ENCODE data around the gene MRPL40.
A peak's percentile ranks its signal among the peaks of the same experiment; 100 is the strongest.

The MRPL40 gene

DNA sequence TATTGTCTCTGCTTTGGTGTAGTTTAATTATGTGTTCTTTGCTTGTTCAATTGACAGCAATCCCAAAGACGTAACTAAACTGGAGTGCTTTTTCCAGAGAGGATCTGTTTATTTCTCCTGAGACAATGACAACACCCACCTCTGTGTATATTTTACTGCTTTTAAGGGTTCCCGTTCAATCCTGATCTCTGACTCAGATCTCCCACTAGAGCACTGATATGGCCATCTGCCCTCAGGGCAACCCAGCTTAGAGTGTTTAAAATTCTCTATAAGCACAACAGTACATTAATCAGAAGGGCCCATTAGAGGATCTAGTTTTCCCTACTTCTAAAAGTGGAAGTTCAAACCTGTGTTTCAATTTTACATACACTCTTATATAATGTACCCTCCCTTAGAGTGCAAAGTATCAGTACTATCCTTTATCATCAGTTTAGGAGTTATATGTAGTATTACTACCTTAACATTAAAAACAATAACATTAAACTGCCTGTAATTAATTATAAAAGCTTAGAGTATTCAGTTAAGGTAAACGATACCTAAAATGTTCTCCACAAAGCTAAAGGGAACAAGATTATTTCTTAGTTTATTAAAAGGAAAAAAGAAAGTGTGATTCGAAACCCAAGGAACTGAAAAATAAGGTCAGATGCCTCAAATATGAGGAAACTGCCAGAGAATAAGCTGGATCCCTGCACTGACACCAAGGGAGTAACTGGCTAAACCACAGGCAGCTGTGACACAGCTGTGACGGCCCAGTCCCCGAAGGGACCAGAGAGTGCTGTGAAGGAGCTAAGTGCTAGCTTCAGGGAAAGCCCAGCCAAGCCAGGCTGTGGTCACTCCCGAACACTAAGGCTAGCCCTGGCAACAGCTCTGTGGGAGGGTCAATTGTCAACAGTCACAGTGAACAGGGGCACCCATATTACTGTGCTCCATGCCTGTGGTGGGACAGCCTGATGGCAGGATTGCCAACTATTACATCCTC is 31.4 kb downstream of the MRPL40 start:
- no peak for DNase-seq

DNA sequence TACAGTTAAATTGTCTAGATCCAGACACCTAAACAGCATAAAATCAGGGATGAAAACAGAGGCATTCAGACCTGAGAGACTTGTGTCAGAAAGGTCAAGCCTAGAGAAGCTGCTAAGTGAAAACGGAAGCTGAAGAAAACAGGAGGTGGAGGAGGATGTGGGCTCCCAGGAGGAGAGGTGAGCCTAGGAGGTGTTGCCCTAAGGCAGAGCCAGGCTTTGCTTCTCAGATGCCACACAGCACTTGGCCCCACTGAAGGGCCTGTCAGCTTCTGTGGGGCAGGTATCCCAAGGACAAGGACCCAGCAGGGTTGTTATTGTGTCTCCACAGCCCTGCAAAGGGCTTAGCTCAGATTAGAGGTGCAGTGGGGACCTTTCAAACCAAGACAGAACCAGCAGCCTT is 32.2 kb downstream of the MRPL40 start:
- DNase-seq: no peak

DNA sequence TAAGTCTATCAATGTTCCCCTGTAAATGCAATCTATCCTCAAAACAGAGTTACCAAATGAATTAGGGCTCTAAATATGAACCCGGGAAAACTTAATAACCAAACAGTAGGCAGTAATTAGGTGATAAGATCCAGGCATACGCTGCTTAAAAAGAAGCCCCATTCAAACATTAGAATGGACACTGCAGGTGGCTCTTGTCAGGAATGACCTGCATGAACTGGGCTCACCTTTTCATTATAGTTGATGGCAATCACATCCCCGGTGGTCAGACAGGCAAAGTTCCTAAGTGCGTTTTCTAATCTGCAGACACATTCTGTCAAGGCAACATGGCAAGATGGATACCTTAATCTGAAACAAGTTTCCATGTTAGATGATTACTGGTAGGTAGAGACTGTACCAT is 32.6 kb downstream of the MRPL40 start:
- DNase-seq: no peak

DNA sequence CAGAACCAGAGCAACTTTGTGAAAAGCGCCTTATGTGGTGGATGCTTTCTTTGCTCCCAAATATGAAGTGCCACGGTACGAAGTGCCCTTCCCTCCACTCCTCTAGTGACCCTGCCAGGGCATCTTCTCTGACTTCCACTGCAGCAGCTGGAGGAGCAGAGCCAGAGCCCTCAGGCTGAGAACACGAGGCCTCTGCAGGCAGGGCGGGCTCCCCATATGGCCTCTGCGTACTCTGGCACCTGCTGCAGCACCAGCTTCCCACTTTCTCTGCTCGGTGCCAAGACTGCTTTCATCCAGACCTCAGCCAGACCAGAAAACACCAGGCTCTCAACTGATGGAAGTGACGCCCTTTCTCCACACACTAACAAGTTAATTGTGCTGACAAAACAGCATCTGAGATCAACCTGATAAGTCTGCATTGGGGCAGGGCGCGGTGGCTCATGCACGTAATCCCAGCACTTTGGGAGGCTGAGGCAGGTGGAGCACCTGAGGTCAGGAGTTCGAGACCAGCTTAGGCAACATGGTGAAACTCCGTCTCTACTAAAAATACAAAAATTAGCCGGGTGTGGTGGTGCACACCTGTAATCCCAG is 33.9 kb downstream of the MRPL40 start:
- DNase-seq: no peak

DNA sequence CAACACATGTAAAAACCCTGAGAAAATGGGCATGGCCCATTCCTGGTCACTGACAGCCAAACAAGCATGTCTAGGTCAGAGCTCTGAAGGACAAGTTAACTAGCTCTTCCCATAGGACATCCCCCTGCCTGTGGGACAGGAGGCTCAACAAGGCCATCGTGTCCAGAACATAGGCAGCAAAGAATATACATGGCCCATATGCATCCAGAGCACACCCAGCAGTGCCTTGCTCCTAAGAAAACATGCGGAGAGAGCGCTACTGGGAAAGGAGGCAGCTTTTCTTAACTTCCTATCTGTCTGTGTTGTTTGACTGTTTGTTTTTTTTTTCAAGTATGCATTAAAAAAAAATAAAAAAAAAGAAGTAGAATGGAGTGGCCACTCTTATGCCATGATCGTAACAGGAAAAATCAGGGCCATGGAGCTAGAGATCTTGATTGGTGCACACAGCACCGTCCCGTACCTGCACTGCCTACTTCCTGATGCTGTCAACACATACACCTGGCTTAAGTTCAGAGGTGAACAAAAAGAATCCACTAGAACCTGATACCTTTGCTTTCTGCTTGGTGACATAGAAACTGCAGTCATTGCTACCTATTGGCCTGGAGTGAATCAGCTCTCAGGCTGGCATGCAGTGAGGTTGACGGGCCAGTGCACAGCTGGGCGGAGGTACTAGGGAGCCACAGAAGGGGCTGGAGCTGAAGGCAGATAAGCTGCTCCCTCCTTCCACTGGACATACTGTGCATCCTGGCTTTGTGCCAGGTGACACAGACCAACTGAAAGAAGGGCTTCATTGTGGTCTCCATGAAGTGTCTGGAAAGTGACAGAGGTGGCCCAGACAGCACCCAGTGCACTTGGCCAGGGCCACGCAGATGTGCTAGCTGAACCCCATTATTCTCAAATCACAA is 34.8 kb downstream of the MRPL40 start:
- DNase-seq: no peak

DNA sequence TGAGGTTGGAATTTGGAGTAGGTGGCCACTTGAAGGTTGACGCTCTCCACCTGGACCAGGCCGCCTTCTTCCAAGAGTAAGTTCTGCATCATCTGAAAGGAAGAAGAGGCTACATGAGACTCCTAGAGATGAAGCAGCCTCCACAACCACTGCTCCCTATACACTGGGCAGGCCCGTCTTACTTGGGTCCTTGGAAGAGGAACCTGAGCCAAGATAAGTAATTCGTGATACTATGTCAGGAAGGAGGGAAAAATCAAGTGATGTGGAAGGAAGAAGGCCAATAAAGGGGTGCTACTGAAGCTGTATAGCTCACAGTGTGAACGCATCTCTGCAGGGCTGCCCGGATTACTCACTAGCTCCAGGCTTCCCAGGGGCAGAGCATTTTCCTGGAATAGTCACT is 35.6 kb downstream of the MRPL40 start:
- DNase-seq: no peak

DNA sequence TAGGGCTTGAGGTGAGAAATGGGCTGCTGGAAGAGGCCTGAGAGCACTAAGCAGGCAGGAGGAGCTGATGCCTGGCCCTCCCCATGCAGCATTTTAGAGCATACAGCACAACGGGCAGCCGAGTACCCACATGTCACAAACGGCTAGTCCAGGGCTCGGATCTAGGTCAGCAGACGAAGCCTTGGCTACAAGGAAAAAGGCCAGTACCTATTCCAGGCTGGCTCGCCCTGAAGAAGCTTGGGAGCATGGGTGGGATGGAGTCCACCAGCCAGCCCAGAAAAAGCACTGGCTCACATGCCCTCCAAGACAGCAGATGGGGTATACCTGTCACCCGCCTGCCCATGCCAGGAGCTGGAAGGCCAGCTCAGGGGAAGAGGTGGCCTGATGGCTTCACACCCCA is 37.1 kb downstream of the MRPL40 start:
- no peak for DNase-seq

DNA sequence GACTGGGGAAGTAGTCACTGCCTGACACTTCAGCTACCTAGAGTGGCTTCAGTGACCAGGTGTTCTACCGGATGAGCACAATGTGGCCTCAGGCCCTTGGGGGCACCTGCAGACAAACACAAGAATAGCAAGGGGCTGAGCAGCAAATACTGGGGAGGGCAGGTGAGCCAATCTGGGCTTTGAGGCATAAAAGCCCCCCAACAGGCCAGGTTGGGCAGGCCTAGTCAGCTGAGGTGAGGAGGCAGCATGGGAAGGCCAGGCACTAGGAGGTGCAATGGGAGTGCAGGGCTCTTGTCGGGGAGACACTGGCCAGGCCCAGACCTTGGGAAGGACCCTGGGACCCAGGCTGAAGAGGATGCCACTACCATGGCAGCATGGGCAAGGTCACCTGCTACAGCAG is 37.7 kb downstream of the MRPL40 start:
- DNase-seq: no peak

DNA sequence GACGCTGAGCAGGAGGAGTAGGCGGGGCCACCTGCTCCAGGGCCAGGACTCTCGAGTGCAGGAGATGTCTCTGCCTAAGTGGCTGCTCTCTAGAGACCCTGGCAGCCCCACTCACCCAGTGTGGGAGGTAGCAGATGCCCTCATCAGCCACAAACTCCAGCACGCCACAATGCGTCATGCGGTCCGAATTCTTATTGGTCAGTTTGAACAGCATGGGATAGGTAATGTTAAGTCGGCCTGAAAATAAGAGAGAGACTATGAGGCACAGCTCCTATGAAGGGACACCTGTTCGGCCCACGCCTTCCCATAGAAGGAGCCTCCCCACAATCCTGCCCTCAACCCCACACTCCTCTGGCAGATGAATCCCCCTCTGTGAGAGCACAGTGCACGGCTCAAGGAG is 39.2 kb downstream of the MRPL40 start:
- no peak for DNase-seq

DNA sequence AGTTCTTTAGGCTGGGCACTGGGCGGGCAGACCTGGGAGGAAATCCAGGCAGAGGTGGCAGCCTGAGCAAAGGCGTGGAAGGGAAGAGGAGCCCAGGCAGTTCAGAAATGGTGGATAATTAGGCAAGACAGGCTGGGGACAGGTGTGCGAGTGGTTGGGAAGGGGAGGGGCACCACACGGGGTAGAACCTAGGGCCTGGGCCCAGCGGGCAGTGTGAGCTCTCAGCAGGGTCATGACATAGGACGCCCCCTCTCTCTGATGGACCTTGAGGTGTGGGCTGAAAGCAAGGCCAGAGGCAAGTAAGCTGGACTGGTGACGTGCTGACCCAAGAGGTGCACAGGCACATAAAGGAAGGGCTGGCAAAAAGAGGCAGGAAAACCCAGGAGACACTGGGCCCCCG is 39.9 kb downstream of the MRPL40 start:
- no peak for DNase-seq

DNA sequence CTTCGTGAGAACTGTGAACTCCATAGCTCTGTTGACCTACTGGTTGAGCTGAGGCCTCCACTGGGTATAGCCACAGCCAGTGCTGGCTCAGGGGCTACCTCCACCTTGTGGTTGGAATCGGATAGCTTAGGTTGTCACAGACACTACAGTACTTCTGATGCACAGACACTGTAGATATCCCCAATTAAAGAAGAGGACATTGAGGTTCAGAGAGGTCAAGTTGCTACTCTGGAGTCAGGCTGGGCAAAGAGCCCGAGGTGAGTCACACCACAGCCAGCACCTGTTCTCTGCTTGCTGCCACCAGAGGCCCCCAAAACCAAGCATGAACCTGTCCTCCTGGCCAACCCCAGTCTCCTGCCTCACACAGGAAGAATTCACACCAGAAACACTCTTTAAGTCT is 41.2 kb downstream of the MRPL40 start:
- DNase-seq: no peak

DNA sequence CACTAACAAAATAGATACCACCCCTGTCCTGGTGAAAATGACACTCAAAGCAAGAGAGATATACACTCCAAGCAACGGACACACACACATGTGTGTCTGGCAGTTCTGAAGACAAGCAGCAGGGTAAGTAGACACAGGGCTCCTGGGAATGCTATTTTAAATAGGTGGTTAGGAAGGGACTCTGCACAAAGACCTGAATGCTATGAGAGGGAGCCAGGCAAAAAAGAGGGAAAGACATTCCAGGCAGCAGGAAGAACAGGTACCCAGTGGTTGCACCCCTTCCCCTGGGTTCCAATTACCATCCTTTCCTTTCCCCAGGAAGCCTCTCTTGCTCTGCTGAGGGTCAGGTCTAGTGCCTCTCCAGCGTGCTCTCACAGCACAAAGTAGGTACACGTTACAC is 43.7 kb downstream of the MRPL40 start:
- no peak for DNase-seq

DNA sequence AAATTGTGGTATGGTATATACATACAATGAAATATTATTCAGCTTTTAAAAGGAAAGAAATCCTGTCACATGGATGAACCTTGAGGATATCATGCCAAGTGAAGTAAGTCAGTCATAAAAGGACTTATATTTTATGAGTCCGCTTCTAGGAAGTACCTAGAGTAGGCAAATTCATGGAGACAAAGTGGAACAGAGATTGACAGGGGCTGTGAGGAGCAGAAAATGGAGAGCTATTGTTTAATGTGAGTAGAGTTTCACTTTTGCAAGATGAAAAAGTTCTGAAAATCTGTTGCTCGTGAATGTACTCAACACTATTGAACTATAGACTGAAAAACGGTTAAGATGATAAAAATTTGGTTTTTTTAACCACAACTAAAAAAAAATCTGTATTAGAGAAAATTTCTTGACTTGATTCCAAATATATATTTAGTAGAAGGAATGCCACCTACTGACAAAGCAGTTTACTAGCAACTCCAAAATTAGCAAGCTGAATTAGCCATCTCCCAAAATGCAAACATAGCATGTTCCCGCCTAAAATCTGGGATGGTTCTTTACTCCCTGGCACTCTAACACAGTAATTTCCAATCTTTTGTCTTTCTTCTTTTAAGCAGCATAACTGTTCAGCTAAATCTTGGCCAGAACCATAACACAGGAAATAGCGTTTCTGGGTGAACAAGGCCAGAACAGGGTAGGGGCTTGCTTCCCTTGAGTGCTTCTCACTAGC is 45.1 kb downstream of the MRPL40 start:
- DNase-seq: no peak

DNA sequence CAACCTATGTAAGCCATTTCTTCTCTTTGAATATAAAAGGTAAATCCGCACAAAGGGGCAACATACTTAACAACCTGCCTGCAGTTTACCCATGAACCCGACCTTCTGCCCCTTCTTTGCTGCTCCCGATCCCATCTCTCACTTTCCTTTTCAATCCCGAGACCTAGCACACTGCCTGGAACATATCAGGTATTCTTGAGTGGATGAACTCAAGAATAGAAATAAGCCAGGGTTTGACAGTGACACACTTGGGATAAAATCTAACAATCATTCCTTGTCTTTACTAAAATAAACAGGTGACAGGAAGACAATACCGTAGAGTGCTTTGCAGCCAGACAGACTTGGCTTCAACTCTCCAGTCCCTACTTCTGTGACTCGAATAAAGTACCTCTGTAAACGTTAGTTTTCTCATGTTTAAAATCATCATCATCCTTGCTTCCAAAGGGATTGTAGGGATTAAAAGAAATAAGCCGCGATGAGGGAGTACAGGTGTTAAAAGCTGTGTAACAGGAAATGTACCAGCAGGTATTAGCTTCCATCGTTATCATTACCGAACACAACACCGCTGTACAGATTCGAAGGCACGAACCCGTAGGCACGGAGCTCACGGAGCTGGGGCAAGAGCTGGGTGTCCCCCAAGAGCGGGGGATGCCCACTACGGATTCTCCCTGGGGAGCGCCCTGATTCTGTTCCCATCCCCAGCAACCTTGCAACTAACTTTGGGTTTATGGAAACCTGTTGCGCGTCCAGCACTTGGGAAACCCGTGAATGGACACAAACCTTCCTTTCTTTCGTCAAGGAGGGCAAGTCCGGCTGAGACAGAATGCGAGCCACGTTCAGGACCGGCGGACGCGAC is 45.9 kb downstream of the MRPL40 start:
- DNase-seq: no peak

DNA sequence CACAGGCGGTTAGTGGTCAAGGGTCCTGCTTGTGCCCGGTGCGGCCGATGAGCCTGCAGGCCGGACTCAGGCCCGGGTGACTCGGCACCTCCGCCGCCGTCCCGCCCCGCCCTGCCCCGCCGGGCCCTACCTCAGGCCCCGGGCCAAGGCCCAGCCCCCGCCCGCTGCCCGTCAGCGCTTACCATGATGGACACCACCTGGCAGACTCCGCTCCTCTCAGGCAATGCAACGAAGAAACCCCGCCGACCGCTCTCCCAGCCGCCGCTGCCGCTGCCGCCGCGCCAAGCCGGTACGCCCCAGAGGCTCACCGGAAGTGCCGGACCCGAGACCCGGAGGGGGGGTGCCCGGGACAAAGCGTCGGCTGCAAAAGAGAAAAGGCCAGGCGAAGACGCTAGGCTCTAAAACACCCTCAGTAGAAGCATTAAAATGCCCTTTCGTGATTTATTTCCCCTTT is 46.6 kb downstream of the MRPL40 start, which contains the start of gene UFD1:
TSS of gene UFD1 (minus strand) at position 293 of the 454 bp plus-strand sequence. CDS start at position 185, 108 bp downstream.
- DNase-seq: peak; percentile 54

DNA sequence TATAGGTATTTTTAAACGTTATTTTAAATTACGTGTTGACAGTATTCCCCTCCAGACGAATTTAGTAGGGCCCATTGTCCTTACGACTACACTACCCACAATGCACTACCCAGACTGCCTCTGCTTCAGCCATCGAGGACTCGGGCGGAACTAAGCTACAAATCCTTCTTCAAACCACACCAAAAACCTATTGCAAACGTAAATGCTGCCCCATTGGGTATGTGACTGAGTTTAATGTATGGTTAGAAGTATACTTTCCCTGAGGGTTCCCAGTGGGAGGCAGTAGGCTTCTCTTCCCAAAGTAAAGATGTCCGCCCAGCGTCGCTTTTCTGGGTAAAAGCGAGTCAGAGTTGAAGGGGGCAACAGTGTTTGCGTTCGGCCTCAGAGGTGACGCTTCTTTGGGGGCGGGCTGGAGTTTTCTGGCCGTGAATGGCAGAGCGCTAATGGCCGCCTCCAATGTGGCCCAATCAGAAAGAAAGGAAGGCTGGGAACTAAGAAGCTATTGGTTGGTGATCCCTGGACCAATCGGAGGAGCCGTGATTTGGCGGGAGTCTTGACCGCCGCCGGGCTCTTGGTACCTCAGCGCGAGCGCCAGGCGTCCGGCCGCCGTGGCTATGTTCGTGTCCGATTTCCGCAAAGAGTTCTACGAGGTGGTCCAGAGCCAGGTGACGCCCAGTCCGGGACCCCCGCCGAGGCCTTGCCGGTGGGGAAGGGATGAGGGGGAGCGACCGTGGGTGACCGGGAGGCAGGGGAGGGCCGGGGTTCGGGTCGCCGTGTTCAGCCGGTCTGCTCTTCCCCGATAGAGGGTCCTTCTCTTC is 47.2 kb downstream of the MRPL40 start, which contains the start of gene CDC45:
TSS of gene CDC45 (plus strand) at position 566 of the 818 bp plus-strand sequence. CDS start at position 615, 49 bp downstream.
- DNase-seq: peak; percentile 88

DNA sequence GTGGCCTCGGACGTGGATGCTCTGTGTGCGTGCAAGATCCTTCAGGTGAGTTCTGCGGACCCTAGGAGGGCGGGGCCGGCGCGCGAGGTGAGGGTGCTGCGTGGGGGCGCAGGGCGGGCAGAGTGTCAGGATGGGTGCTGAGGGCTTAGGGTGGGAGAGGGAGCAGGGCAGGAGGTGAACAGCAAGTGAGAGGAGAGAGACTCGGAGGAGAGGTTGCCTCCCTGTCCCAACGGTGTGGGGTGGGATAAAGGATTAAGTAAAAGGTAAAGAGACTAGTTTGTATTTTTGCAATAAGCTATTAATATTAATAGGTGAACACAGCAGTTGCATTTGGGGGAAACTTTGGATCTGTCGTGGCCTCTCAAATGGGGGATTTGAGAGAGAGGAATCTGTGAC is 47.8 kb downstream of the MRPL40 start:
- DNase-seq: no peak

DNA sequence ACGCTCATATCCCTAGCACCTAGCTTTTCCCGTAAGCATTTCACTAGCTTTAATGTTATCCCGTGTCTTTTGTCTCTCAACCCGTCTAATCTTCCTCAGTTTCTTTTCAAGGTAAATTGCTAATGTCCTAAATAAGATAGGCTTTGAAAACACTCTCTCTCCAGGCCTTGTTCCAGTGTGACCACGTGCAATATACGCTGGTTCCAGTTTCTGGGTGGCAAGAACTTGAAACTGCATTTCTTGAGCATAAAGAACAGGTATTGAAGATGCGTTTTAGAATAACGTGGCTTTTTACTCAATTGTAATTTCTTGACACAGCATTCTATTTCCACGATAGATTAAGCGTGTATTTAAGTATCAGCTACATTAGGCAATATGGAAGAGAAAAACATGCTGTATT is 48.4 kb downstream of the MRPL40 start:
- no peak for DNase-seq

DNA sequence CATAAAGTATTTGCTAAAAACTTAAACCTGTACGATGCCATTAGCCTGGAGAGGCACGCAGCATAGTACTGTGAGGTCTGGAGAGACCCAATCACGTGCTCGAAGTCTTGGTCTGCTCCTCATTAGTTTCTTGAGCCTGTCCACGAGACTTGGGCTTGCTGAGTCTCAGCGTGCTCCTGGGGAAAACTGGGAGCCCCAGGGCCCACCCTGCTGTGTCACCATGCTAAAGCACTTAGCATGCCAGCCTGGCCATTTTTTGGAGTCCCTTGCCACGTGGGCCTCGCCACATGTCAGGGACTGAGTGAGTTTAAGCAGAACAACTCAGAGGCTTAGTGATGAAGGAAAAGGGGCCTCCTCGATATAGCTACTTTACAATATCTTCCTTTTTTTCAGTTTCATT is 50.0 kb downstream of the MRPL40 start:
- no peak for DNase-seq

DNA sequence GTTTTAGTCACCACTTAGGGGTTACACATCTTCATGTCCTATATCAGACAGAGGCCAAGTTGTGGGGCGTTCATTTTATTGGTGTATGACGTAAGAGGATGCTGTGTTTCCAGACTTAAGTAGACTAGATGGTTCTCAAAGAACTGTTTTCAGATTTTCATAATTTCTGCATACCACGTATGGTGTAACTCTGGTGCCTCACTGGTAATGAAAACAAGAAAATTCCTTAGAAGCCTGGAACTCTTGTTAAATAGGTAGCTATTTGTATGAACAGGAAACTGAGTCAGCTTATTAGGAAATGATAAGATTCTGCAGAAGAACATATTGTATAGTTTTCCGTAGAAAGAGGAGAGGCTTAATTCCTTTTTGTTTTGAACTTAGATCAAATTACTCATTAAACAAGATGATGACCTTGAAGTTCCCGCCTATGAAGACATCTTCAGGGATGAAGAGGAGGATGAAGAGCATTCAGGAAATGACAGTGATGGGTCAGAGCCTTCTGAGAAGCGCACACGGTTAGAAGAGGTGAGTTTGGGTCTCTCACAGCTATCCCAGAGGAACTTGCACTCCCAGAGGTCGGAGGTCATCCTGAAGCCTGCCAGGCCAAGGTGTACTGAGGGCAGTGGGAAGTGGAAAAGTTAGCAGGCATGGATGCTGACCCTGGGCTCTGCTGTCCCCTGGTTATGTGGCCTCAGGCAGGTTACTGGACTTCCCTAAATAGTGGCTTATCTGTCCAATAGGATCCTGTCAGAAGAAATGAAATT is 51.3 kb downstream of the MRPL40 start:
- no peak for DNase-seq
